Measurements from ENCODE around the gene ADPRHL1.

ADPRHL1 gene

DNA sequence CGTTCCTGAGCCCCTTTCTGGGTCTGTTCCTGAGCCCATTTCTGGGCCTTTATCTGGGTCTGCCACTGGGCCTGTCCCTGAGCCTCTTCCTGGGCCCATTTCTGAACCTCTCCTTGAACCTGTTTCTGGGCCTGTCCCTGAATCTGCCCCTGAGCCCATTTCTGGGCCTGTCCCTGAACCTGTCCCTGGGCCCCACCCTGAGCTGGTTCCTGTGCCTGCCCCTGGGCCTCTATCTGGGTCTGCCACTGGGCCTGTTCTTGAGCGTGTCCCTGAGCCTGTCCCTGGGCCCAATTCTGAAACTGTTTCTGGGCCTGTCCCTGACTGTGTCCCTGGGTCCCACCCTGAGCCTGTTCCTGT, 48.9 kb downstream of the ADPRHL1 start:
- peaks cover 6% of the 10 kb centered on the region for H3K27me3 Mint-ChIP-seq (ENCODE audit: low read depth)
- peaks cover 48% of the 10 kb centered on the region for H3K4me1 Mint-ChIP-seq
- H3K36me3 Mint-ChIP-seq (ENCODE audit: low read depth) = no peaks in the 10 kb centered on the region
- TF ChIP-seq, protein P1, sequence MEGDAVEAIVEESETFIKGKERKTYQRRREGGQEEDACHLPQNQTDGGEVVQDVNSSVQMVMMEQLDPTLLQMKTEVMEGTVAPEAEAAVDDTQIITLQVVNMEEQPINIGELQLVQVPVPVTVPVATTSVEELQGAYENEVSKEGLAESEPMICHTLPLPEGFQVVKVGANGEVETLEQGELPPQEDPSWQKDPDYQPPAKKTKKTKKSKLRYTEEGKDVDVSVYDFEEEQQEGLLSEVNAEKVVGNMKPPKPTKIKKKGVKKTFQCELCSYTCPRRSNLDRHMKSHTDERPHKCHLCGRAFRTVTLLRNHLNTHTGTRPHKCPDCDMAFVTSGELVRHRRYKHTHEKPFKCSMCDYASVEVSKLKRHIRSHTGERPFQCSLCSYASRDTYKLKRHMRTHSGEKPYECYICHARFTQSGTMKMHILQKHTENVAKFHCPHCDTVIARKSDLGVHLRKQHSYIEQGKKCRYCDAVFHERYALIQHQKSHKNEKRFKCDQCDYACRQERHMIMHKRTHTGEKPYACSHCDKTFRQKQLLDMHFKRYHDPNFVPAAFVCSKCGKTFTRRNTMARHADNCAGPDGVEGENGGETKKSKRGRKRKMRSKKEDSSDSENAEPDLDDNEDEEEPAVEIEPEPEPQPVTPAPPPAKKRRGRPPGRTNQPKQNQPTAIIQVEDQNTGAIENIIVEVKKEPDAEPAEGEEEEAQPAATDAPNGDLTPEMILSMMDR (IDR thresholded peaks at IDR 0.05; ENCODE audit: unreplicated experiment in 3 of 3) = no peak
- no peak overlapping the region for H3K27ac Mint-ChIP-seq
- no peak overlapping the region for H3K4me3 Mint-ChIP-seq
- H3K9me3 Mint-ChIP-seq = no peaks in the 10 kb centered on the region

DNA sequence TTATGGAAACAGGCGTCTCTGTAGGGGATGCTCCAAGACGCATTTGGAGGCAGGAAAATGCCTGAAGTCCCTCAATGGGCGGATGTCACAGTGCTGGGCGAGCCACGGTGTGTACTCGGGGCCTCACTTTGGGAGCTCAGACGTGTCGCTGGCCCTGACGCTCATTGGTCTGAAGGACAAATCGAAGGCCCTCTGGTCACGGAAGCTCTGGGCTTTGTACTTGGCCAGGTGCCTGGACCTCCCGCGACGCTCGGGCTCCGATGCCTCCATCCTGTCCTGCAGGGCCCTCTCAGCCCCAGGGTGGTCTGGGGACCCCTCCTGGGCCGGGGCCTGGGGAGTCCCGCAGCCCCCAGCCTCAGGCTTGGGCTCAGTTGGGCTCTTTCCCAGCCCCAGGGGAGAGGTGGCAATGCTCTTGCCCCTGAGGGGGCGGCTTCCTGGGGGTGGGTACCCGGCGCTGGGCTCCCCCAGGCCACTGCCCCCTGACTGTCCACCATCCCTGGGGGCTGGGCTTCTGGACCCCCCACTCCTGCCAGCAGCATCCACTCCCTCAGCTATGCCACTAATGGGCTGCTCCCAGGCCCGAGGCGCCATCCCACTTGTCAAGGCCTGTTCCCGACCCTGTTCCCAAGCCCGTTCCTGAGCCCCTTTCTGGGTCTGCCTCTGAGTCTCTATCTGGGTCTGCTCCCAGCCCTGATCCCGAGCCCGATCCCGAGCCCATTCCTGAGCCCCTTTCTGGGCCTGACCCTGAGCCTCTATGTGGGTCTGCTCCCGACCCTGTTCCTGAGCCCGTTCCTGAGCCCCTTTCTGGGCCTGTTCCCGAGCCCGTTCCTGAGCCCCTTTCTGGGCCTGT, 49.8 kb downstream of the ADPRHL1 start:
- TF ChIP-seq, protein P1 (IDR thresholded peaks at IDR 0.05; ENCODE audit: unreplicated experiment in 3 of 3) = no peak
- H3K27me3 Mint-ChIP-seq (ENCODE audit: low read depth) = peaks cover 3% of the 10 kb centered on the region
- H3K36me3 Mint-ChIP-seq (ENCODE audit: low read depth) = no peaks in the 10 kb centered on the region
- peaks cover 44% of the 10 kb centered on the region for H3K4me1 Mint-ChIP-seq
- H3K4me3 Mint-ChIP-seq = no peak overlapping the region
- no peak overlapping the region for H3K27ac Mint-ChIP-seq
- H3K9me3 Mint-ChIP-seq = no peaks in the 10 kb centered on the region

DNA sequence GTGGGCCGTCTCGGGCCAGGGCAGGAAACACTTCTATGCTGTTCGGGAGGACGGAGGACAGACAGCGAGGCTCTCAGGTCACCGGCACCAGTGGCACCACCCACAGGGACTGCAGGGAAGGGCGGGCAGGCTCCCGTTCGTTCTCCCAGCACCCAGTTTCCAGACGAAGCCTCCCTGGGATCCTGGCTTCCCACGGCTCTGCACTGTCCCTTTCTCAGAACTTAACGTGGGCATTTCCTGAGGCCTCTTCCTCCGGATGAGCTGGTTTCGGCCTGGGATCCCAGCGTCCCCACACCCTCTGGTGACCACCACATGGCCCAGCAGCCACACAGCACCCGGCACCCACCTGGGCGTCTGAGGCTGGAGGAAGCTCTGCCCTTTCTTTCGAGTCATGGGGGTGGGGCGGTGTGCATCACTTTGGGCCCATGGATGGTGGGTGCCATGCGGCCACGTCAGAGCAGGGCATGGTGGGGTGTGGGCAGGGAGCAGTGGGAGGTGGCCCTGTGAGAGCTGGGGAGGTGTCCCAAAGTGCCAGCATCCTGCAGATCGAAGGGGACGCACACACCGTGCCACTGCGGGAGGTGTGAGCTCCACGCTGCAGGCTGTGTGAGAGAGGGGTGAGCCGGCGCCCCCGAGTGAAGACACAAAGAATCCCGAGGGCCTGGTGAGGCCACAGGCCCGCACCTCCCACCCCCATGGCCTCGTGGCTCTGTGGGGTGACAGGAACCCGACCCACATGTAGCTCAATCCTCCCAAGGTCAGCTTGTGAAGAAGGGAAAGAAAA, 50.6 kb downstream of the ADPRHL1 start:
- TF ChIP-seq, protein P1 (IDR thresholded peaks at IDR 0.05; ENCODE audit: unreplicated experiment in 3 of 3) = no peak
- Mint-ChIP-seq H3K4me1 (peaks cover 46% of the 10 kb centered on the region), H3K27me3 (ENCODE audit: low read depth) (peaks cover 10% of the 10 kb centered on the region), H3K27ac (no peak overlapping the region), H3K9me3 (no peaks in the 10 kb centered on the region), H3K4me3 (no peak overlapping the region), H3K36me3 (ENCODE audit: low read depth) (no peaks in the 10 kb centered on the region)

DNA sequence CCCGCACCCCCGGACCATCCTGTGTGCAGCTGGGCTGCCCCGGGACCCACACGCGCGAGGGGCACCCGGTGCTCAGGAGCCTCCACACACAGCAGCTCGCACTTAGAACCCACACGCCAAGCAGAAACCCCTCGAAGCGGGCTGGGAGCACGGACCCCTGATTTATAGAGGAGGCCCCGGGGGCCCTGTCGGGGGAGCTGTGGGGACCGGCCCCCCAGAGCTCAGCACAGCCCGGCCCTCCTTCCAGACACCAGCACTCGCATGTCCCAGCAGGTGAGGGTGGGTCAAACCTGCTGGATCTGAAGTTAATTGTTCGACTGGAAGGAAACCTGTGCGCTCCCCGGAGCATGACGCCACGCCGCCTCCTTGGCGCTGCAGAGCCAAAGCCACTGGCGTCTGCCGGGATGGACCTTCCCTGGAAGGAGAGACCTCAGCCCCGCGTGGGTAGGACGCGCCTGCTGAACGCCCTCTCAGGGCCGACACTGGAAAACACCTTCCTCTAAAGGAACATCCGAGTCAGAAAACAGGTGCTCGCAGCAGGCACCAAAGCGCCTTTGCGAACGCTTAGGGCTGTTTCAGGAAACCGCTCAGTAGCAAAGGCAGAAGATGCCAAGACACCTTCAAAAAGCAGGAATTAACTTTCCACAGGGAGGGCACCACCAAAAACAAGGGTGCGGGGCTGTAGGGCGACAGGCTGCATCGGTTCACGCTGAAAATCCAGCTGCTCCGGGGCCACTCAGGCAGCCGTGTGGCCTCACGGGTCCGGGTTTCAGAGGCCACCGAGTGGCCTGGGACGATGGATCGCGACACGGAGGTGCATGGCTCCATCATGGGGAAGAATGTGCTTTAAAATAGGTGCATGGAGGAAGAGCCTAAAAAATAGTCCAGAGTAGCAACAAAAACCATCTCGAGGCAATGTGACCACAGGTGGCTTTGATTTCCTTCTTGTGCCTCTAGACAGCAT, 51.6 kb downstream of the ADPRHL1 start:
- Mint-ChIP-seq H3K27me3 (ENCODE audit: low read depth) (peaks cover 10% of the 10 kb centered on the region), H3K36me3 (ENCODE audit: low read depth) (no peaks in the 10 kb centered on the region), H3K9me3 (no peaks in the 10 kb centered on the region), H3K4me1 (peaks cover 42% of the 10 kb centered on the region), H3K4me3 (no peak overlapping the region), H3K27ac (no peak overlapping the region)
- TF ChIP-seq, protein P1 (IDR thresholded peaks at IDR 0.05; ENCODE audit: unreplicated experiment in 3 of 3) = no peak

DNA sequence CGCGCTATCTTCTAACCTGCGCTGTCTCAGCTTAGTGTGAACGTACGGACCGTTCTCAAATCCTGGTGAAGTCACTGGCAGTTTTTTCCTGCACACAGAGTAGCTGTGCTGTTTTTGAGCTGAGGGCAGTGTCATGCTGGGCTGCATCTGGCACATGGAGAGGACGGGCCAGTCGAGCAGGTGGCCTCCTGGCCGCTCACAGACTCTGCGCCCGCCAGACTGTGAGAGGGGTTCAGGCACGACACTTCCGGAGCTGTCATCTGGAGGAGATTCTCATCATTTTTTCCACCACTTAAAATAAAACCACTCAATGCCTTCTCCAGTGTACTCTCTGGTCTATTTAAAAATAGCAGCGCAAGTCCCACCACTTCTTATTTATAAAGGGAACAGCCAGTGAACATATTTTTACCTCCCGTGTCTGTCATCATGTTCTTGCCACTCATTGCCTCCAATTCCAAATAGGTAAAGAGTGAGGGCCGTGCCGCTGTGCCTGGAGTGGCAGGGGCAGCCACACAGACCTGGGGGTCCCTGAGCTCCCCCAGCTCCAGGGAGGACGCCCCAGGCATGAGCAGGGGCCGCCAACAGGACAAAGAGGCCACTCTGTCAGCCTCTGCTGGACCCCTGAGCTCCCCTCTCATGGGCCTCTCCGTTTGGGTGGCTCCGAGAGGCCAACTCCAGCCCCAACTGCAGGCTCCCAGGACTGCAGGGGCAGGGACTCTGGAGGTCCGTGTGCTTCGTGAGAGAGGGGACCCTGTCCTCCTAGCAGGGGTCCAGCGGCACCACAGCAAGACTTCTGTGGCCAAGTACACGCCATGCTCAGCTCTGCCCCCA, 52.5 kb downstream of the ADPRHL1 start:
- Mint-ChIP-seq H3K27ac (peak overlapping the region; percentile 39 to 62 (median 50)), H3K9me3 (no peaks in the 10 kb centered on the region), H3K27me3 (ENCODE audit: low read depth) (peaks cover 10% of the 10 kb centered on the region), H3K4me3 (peak overlapping the region in 2 of 3 experiments; percentile 15 to 69), H3K4me1 (peaks cover 33% of the 10 kb centered on the region), H3K36me3 (ENCODE audit: low read depth) (no peaks in the 10 kb centered on the region)
- TF ChIP-seq, protein P1 (IDR thresholded peaks at IDR 0.05; ENCODE audit: unreplicated experiment in 3 of 3) = no peak
